ENCODE data around the gene RASGRF2.

DNA sequence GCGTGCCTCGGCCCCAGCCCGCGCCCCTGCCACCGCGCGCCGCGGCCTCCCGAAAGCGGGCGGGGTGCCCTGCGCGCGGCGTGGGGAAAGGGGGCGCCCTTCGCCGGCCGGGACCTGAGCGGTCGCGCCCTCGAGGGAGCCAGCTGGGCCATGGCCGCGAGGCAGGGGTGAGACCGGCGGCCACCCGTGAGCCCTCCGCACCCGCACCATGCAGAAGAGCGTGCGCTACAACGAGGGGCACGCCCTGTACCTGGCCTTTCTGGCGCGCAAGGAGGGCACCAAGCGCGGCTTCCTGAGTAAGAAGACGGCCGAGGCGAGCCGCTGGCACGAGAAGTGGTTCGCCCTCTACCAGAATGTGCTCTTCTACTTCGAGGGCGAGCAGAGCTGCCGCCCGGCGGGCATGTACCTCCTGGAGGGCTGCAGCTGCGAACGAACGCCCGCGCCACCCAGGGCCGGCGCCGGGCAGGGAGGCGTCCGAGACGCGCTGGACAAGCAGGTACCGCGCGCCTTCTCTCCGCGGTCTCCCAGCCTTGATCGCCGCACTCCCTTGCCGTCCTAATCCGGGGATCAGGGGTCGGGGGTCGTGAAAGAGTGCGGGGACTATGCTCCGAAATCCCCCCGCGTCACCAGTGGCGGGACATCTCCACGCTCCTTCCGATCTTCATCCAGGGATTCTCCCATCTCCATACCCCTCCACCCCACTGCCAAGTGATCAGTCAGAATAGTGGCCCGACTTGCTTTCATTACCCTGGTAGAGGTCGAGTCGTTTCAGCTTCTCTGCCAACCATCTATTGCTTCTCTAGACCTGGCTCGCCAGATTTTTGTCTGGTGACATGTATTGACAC, 590 bp downstream of the RASGRF2 start:
- TF ChIP-seq, protein P1, sequence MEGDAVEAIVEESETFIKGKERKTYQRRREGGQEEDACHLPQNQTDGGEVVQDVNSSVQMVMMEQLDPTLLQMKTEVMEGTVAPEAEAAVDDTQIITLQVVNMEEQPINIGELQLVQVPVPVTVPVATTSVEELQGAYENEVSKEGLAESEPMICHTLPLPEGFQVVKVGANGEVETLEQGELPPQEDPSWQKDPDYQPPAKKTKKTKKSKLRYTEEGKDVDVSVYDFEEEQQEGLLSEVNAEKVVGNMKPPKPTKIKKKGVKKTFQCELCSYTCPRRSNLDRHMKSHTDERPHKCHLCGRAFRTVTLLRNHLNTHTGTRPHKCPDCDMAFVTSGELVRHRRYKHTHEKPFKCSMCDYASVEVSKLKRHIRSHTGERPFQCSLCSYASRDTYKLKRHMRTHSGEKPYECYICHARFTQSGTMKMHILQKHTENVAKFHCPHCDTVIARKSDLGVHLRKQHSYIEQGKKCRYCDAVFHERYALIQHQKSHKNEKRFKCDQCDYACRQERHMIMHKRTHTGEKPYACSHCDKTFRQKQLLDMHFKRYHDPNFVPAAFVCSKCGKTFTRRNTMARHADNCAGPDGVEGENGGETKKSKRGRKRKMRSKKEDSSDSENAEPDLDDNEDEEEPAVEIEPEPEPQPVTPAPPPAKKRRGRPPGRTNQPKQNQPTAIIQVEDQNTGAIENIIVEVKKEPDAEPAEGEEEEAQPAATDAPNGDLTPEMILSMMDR (IDR thresholded peaks at IDR 0.05; ENCODE audit: insufficient read depth, low read length) = no peak
- TF ChIP-seq GABPA (IDR thresholded peaks at IDR 0.05; ENCODE audit: low read depth) (no peak), POLR2AphosphoS5 (IDR thresholded peaks at IDR 0.05; ENCODE audit: low read depth) (no peak)
- TF ChIP-seq, protein P2, sequence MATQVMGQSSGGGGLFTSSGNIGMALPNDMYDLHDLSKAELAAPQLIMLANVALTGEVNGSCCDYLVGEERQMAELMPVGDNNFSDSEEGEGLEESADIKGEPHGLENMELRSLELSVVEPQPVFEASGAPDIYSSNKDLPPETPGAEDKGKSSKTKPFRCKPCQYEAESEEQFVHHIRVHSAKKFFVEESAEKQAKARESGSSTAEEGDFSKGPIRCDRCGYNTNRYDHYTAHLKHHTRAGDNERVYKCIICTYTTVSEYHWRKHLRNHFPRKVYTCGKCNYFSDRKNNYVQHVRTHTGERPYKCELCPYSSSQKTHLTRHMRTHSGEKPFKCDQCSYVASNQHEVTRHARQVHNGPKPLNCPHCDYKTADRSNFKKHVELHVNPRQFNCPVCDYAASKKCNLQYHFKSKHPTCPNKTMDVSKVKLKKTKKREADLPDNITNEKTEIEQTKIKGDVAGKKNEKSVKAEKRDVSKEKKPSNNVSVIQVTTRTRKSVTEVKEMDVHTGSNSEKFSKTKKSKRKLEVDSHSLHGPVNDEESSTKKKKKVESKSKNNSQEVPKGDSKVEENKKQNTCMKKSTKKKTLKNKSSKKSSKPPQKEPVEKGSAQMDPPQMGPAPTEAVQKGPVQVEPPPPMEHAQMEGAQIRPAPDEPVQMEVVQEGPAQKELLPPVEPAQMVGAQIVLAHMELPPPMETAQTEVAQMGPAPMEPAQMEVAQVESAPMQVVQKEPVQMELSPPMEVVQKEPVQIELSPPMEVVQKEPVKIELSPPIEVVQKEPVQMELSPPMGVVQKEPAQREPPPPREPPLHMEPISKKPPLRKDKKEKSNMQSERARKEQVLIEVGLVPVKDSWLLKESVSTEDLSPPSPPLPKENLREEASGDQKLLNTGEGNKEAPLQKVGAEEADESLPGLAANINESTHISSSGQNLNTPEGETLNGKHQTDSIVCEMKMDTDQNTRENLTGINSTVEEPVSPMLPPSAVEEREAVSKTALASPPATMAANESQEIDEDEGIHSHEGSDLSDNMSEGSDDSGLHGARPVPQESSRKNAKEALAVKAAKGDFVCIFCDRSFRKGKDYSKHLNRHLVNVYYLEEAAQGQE (IDR thresholded peaks at IDR 0.05; ENCODE audit: insufficient replicate concordance, low read depth) = no peak
